GM12878 (cell line): ENCODE data around the gene GIT1. TPM values are rescaled to one million over a fixed set of nuclear protein-coding genes. Genes with fewer than 3 reads are reported as not detected.

Experiments
- ATAC-seq: fragments of 200-7000 bp; cut with Tn5 transposase; 3 replicates; pipeline ENCODE4 v1.9.1; 2020; ENCODE audit warnings: mild to moderate bottlenecking, moderate library complexity
- BruUV-seq: library from RNA; stranded (reverse); fragments of 400-500 nt; replicated peaks from 2 replicates; lab custom pipeline; 2021; lab: Mats Ljungman, UMichigan
- CTCF ChIA-PET: fragments of 300-600 bp; sonication (Branson Sonifier 250); formaldehyde crosslinking; extraction: SDS; loops from one replicate; lab custom pipeline; 2021; ENCODE audit warnings: inconsistent platforms; lab: Yijun Ruan, JAX
- POLR2A ChIA-PET: fragments of 350-600 bp; formaldehyde crosslinking; extraction: SDS; loops from one replicate; lab custom pipeline; 2021; ENCODE audit warnings: inconsistent platforms; lab: Charles Lee
- RAD21 ChIA-PET: fragments of 300-600 bp; sonication (Branson Sonifier 250); formaldehyde crosslinking; loops from one replicate; lab custom pipeline; 2023; ENCODE audit warnings: antibody characterized with exemption; ENCODE audit not compliant: unreplicated experiment; lab: Charles Lee
- SMC1A ChIA-PET: fragments of 300-600 bp; sonication (Branson Sonifier 250); formaldehyde crosslinking; loops from one replicate; lab custom pipeline; 2023; ENCODE audit not compliant: unreplicated experiment, uncharacterized antibody; lab: Charles Lee
- DNase-seq: peaks from one replicate; pipeline ENCODE4 v3.0.0-alpha.2; 2011; ENCODE audit warnings: low read depth, low spot score
- FAIRE-seq: peaks from 3 replicates; lab custom pipeline; 2011; peaks lifted over from hg19 to GRCh38; lab: Jason Lieb, UNC
- H2AFZ ChIP-seq: 2 replicates; pipeline ENCODE4 v1.6.0; 2011; ENCODE audit warnings: low read depth, low read length, control low read depth; ENCODE audit not compliant: control insufficient read depth
- H3K27ac ChIP-seq: 2 replicates; pipeline ENCODE4 v1.5.1; 2011; ENCODE audit warnings: control low read depth; ENCODE audit not compliant: control insufficient read depth, insufficient read depth
- H3K27me3 ChIP-seq, 2 experiments: replicated peaks in 1 of 2; 2 replicates each; pipeline versions ENCODE4 v1.6.0 to v1.6.1; 2011; ENCODE audit warnings: low read length in 1 of 2; ENCODE audit not compliant: control insufficient read depth in 2 of 2, insufficient read depth in 2 of 2
- H3K36me3 ChIP-seq, 2 experiments: 2 replicates each; pipeline ENCODE4 v1.5.1; 2011; ENCODE audit warnings: low read length in 1 of 2; ENCODE audit not compliant: control insufficient read depth in 2 of 2, insufficient read depth in 2 of 2
- H3K4me1 ChIP-seq: 2 replicates; pipeline ENCODE4 v1.6.1; 2011; ENCODE audit warnings: mild to moderate bottlenecking, low read length, moderate library complexity, mixed read lengths; ENCODE audit not compliant: control insufficient read depth, insufficient read depth
- H3K4me2 ChIP-seq: 2 replicates; pipeline ENCODE4 v1.6.0; 2011; ENCODE audit warnings: control low read depth; ENCODE audit not compliant: control insufficient read depth, insufficient read depth
- H3K4me3 ChIP-seq: fragments of 200-600 bp; sonication (generic); 2 replicates; pipeline ENCODE4 v1.5.1; 2016
- H3K79me2 ChIP-seq: 2 replicates; pipeline ENCODE4 v1.6.0; 2011; ENCODE audit warnings: low read length; ENCODE audit not compliant: control insufficient read depth, insufficient read depth
- H3K9ac ChIP-seq: 2 replicates; pipeline ENCODE4 v1.8.0; 2011; ENCODE audit warnings: low read length, control low read depth, mixed read lengths; ENCODE audit not compliant: control insufficient read depth, insufficient read depth
- H3K9me3 ChIP-seq: replicated peaks from 3 replicates; pipeline ENCODE4 v1.5.1; 2011; ENCODE audit warnings: mild to moderate bottlenecking, low read length; ENCODE audit not compliant: control insufficient read depth, insufficient read depth
- H4K20me1 ChIP-seq: 2 replicates; pipeline ENCODE4 v1.6.0; 2011; ENCODE audit not compliant: control insufficient read depth, insufficient read depth
- BACH1 ChIP-seq: fragments of 450-650 bp; IDR thresholded peaks from 2 replicates; pipeline ENCODE4 v1.6.1; 2017; ENCODE audit warnings: mild to moderate bottlenecking, borderline replicate concordance
- BHLHE40 ChIP-seq, 2 experiments: fragments of 450-650 bp in 1 of 2; IDR thresholded peaks; 2 replicates each; pipeline ENCODE4 v1.6.1; 2011 to 2017; ENCODE audit warnings: low read depth in 2 of 2, borderline replicate concordance in 1 of 2, improper control_type of control experiment in 1 of 2, low read length in 1 of 2, mild to moderate bottlenecking in 1 of 2
- EGR1 ChIP-seq, 2 experiments: IDR thresholded peaks; 1 replicate in 1 of 2; 2 replicates in 1 of 2; pipeline ENCODE4 v1.6.1; 2011 to 2012; ENCODE audit warnings: low read depth in 2 of 2, low read length in 2 of 2, borderline replicate concordance in 1 of 2, mild to moderate bottlenecking in 1 of 2, moderate library complexity in 1 of 2
- IRF3 ChIP-seq: fragments of 450-650 bp; IDR thresholded peaks from 2 replicates; pipeline ENCODE4 v1.6.1; 2014; ENCODE audit warnings: mild to moderate bottlenecking
- JUNB ChIP-seq: IDR thresholded peaks from 2 replicates; pipeline ENCODE4 v1.6.1; 2016; ENCODE audit warnings: antibody characterized with exemption, mild to moderate bottlenecking
- MYC ChIP-seq: IDR thresholded peaks from 2 replicates; pipeline ENCODE4 v1.6.1; 2011; ENCODE audit warnings: mild to moderate bottlenecking, low read length, moderate library complexity, inconsistent platforms; ENCODE audit not compliant: insufficient read depth, insufficient replicate concordance, insufficient read length, severe bottlenecking
- NR2F1 ChIP-seq: fragments of 450-650 bp; conservative IDR thresholded peaks from 2 replicates; pipeline ENCODE4 v1.6.1; 2017; ENCODE audit warnings: mild to moderate bottlenecking
- POLR2AphosphoS5 ChIP-seq: IDR thresholded peaks from 2 replicates; pipeline ENCODE4 v1.6.1; 2011; ENCODE audit warnings: mild to moderate bottlenecking, low read length, inconsistent platforms
- POU2F2 ChIP-seq: IDR thresholded peaks from 3 replicates; pipeline ENCODE4 v1.6.1; 2011; ENCODE audit warnings: low read depth, mild to moderate bottlenecking, low read length, borderline replicate concordance
- SMAD1 ChIP-seq: fragments of 450-650 bp; IDR thresholded peaks from 2 replicates; pipeline ENCODE4 v1.6.1; 2018; ENCODE audit warnings: mild to moderate bottlenecking, low read depth; ENCODE audit not compliant: partially characterized antibody
- SMAD5 ChIP-seq: IDR thresholded peaks from 2 replicates; pipeline ENCODE4 v1.6.1; 2016; ENCODE audit warnings: antibody characterized with exemption, low read depth
- SMARCA5 ChIP-seq: fragments of 450-650 bp; IDR thresholded peaks from 2 replicates; pipeline ENCODE4 v1.6.1; 2017; ENCODE audit warnings: mild to moderate bottlenecking
- SMC3 ChIP-seq: IDR thresholded peaks from 2 replicates; pipeline ENCODE4 v1.6.1; 2011; ENCODE audit warnings: low read length, improper control_type of control experiment, borderline replicate concordance
- TBL1XR1 ChIP-seq: IDR thresholded peaks from 2 replicates; pipeline ENCODE4 v1.6.1; 2012; ENCODE audit warnings: low read depth, low read length, improper control_type of control experiment
- WGBS: methylation state at CpG from one replicate; pipeline ENCODE4 v1.1.6; 2016; ENCODE audit warnings: low lambda C conversion rate; ENCODE audit not compliant: insufficient replicate concordance, insufficient coverage; ENCODE audit errors: missing lambda C conversion rate; 5-methylcytosine and 5-hydroxymethylcytosine counted together
- in situ Hi-C: fragments of 300-500 bp; cut with MboI; formaldehyde crosslinking; loops from 9 replicates; pipeline ENCODE4 v1.14.3; 2018; ENCODE audit warnings: mixed read lengths
- intact Hi-C: fragments of 100-400 bp; cut with micrococcal nuclease; formaldehyde crosslinking; loops from one replicate; pipeline ENCODE4 v1.14.2; 2022; ENCODE audit not compliant: unreplicated experiment
- polyA plus RNA-seq, 11 experiments: library from polyadenylated mRNA; depleted of rRNA in 4 of 11; unstranded in 6 of 11; stranded (reverse) in 5 of 11; fragments of >200 nt; fragmentation: Nextera tagmentation in 4 of 11; fragmentation: Illumina TruSeq in 1 of 11; extraction: Ambion mirVana in 4 of 11; extraction: Trizol in 1 of 11; gene quantifications; 1 replicate in 1 of 11; 2 replicates in 10 of 11; pipeline versions ENCODE4 v1.2.1 to v1.2.3, GENCODE V29; 2011 to 2016; ENCODE audit warnings: inconsistent platforms in 2 of 11, missing spikeins in 2 of 11, low read depth in 1 of 11
- total RNA-seq, 4 experiments: library from RNA; depleted of rRNA in 3 of 4; stranded (reverse); fragments of >200 nt in 3 of 4; fragmentation: Illumina TruSeq in 1 of 4; extraction: Trizol in 1 of 4; gene quantifications; 2 replicates each; pipeline versions ENCODE4 v1.2.1 to v1.2.3, GENCODE V29; 2013 to 2021
- TF ChIP-seq, protein P1 (sequence below): fragments of 450-650 bp; IDR thresholded peaks from 2 replicates; pipeline ENCODE4 v1.6.1; 2017; ENCODE audit warnings: antibody characterized with exemption, mild to moderate bottlenecking, moderate library complexity
- TF ChIP-seq, protein P2 (sequence below): fragments of 450-650 bp; formaldehyde crosslinking; IDR thresholded peaks from 2 replicates; pipeline ENCODE4 v1.4.0; 2022; ENCODE audit warnings: mild to moderate bottlenecking, moderate library complexity

The GIT1 gene
- total and polyA plus RNA-seq, 10 of the 15 experiments (the other 5 are each of a cell fraction or from before 2014, with no cell fraction given), result 0.24 to 45.3 (median 20.9) TPM

- no peak for FAIRE-seq
- H3K9me3 ChIP-seq, result no peaks in the 10 kb centered on the region
- in situ Hi-C loops, result no loop called here
- no peaks in the 10 kb centered on the region for H3K79me2 ChIP-seq
- ChIA-PET CTCF (interaction anchor here (1.2 to 4.6 kb wide), 6 partner anchors 10 to 40 kb away, joined by 3 to 34 read pairs (median 14); partner anchors contain the start of gene ANKRD13B), SMC1A (interaction anchor here (1.2 to 1.5 kb wide), 2 partner anchors 37 to 40 kb away, joined by 3 read pairs; no protein-coding TSS in a partner anchor), POLR2A (no interaction called here), RAD21 (interaction anchor here (0.6 to 4.1 kb wide), 4 partner anchors 14 to 39 kb away, joined by 3 to 25 read pairs (median 7); no protein-coding TSS in a partner anchor)
- BruUV-seq, result no TSS peak
- no peak for ATAC-seq
- H3K4me2 ChIP-seq, result no peak overlapping the region
- H3K4me3 ChIP-seq, result no peak overlapping the region
- no peak overlapping the region for H3K27ac ChIP-seq
- 0 out of 2 replicates have a peak, but pooled peaks cover 8% of the 10 kb centered on the region for H3K4me1 ChIP-seq
- H4K20me1 ChIP-seq, result no peaks in the 10 kb centered on the region
- no peak for DNase-seq
- H3K9ac ChIP-seq, result no peak overlapping the region
- peaks cover 8 to 23% of the 10 kb centered on the region in 2 experiments; a peak in 3 of 4 replicates for H3K36me3 ChIP-seq
- WGBS, result 81% methylated on average over 22 of the region's 22 CpGs
- intact Hi-C loops, result no loop called here
- no peaks in the 10 kb centered on the region for H3K27me3 ChIP-seq
- no peak overlapping the region for H2AFZ ChIP-seq
- TF ChIP-seq POU2F2 (no peak), NR2F1 (no peak), POLR2AphosphoS5 (no peak), SMC3 (no peak), TBL1XR1 (no peak), SMAD1 (no peak), JUNB (no peak), BACH1 (no peak), IRF3 (no peak), MYC (no peak), BHLHE40 (IDR thresholded peaks at IDR 0.05; ENCODE audit: borderline replicate concordance in 1 of 2, low read depth in 2 of 2, low read length in 1 of 2) (no peak), SMAD5 (no peak), SMARCA5 (no peak), EGR1 (IDR thresholded peaks at IDR 0.05; ENCODE audit: borderline replicate concordance in 1 of 2, low read depth in 2 of 2, low read length in 2 of 2) (no peak)
- TF ChIP-seq, protein P1, sequence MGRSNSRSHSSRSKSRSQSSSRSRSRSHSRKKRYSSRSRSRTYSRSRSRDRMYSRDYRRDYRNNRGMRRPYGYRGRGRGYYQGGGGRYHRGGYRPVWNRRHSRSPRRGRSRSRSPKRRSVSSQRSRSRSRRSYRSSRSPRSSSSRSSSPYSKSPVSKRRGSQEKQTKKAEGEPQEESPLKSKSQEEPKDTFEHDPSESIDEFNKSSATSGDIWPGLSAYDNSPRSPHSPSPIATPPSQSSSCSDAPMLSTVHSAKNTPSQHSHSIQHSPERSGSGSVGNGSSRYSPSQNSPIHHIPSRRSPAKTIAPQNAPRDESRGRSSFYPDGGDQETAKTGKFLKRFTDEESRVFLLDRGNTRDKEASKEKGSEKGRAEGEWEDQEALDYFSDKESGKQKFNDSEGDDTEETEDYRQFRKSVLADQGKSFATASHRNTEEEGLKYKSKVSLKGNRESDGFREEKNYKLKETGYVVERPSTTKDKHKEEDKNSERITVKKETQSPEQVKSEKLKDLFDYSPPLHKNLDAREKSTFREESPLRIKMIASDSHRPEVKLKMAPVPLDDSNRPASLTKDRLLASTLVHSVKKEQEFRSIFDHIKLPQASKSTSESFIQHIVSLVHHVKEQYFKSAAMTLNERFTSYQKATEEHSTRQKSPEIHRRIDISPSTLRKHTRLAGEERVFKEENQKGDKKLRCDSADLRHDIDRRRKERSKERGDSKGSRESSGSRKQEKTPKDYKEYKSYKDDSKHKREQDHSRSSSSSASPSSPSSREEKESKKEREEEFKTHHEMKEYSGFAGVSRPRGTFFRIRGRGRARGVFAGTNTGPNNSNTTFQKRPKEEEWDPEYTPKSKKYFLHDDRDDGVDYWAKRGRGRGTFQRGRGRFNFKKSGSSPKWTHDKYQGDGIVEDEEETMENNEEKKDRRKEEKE, result no peak
- TF ChIP-seq, protein P2, sequence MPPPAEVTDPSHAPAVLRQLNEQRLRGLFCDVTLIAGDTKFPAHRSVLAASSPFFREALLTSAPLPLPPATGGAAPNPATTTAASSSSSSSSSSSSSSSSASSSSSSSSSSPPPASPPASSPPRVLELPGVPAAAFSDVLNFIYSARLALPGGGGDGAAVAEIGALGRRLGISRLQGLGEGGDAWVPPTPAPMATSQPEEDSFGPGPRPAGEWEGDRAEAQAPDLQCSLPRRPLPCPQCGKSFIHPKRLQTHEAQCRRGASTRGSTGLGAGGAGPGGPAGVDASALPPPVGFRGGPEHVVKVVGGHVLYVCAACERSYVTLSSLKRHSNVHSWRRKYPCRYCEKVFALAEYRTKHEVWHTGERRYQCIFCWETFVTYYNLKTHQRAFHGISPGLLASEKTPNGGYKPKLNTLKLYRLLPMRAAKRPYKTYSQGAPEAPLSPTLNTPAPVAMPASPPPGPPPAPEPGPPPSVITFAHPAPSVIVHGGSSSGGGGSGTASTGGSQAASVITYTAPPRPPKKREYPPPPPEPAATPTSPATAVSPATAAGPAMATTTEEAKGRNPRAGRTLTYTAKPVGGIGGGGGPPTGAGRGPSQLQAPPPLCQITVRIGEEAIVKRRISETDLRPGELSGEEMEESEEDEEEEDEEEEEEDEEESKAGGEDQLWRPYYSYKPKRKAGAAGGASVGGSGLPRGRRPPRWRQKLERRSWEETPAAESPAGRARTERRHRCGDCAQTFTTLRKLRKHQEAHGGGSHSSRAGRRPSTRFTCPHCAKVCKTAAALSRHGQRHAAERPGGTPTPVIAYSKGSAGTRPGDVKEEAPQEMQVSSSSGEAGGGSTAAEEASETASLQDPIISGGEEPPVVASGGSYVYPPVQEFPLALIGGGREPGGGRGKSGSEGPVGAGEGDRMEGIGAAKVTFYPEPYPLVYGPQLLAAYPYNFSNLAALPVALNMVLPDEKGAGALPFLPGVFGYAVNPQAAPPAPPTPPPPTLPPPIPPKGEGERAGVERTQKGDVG, result no peak
These were observed 11.8 kb downstream of the GIT1 start for GRCh38 chr17:29577385-29578211.
